ENCODE results near the gene NR6A1.

The NR6A1 gene

DNA sequence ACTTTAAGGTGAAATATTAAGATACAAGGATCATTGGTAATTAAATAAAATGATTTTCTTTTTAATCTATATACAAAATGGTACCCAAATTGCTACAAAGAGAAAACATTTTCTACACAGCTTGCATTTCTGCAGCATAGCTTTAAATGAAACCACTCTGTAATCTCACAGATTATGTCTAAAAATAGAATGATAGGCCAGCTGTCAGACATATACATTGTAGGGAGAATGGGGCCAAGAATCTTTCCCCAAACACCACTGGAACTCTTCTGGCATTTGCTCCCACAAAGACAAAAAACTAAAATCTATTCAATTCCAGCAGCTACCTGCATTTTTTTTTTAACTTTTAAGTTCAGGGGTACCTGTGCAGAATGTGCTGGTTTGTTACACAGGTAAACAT, 139.8 kb downstream of the NR6A1 start:
- no peaks in the 10 kb centered on the region for H3K36me3 ChIP-seq
- TF ChIP-seq, protein P1, sequence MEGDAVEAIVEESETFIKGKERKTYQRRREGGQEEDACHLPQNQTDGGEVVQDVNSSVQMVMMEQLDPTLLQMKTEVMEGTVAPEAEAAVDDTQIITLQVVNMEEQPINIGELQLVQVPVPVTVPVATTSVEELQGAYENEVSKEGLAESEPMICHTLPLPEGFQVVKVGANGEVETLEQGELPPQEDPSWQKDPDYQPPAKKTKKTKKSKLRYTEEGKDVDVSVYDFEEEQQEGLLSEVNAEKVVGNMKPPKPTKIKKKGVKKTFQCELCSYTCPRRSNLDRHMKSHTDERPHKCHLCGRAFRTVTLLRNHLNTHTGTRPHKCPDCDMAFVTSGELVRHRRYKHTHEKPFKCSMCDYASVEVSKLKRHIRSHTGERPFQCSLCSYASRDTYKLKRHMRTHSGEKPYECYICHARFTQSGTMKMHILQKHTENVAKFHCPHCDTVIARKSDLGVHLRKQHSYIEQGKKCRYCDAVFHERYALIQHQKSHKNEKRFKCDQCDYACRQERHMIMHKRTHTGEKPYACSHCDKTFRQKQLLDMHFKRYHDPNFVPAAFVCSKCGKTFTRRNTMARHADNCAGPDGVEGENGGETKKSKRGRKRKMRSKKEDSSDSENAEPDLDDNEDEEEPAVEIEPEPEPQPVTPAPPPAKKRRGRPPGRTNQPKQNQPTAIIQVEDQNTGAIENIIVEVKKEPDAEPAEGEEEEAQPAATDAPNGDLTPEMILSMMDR (IDR thresholded peaks at IDR 0.05; ENCODE audit: low read depth, low read length): no peak
- H3K4me1 ChIP-seq: peaks cover 4% of the 10 kb centered on the region; the same call in 1 of the 2 replicates
- H3K4me3 ChIP-seq (ENCODE audit: low read depth, low read length): no peak overlapping the region
- DNase-seq: no peak
- no peaks in the 10 kb centered on the region for H3K9me3 ChIP-seq
- no peaks in the 10 kb centered on the region for H3K27me3 ChIP-seq

DNA sequence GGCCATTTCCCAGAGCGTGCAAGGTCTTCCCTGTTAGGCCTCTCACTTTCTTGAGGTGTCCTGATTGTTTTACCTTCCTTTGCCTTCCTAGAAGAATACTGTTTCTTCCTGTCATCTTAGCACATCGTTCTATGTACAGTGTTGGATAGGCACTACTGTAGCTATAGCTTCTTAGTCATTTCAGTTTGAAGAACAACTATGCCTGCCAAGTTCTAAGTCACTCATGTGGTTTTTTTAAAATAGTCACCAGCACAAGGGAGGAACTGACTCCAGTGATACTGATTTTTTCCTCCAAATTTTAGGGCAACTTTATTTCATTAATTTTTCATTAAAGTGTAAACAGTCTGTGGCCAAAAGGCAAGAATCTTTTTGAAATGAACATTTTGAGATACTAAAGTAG, 141.5 kb downstream of the NR6A1 start:
- TF ChIP-seq, protein P1 (IDR thresholded peaks at IDR 0.05; ENCODE audit: low read depth, low read length): no peak
- no peaks in the 10 kb centered on the region for H3K36me3 ChIP-seq
- no peaks in the 10 kb centered on the region for H3K9me3 ChIP-seq
- DNase-seq: no peak
- no peaks in the 10 kb centered on the region for H3K27me3 ChIP-seq
- H3K4me3 ChIP-seq (ENCODE audit: low read depth, low read length): no peak overlapping the region
- H3K4me1 ChIP-seq: peaks cover 16% of the 10 kb centered on the region

DNA sequence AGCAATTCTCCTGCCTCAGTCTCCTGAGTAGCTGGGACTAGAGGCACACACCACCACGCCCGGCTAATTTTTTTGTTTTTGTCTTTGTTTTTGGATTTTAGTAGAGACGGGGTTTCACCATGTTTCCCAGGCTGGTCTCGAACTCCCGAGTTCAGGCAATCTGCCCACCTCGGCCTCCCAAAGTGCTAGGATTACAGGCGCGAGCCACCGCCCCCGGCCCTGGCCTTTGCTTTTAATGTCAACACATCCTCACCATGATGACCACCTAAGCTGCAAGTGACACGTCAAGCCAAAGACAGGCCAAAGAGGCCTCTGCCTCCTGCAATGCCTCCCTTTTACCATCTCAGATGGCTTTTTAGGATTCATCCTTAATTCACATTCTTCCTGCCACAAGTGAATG, 142.4 kb downstream of the NR6A1 start:
- Histone ChIP-seq H3K9me3 (no peaks in the 10 kb centered on the region), H3K4me3 (ENCODE audit: low read depth, low read length) (no peak overlapping the region), H3K27me3 (no peaks in the 10 kb centered on the region), H3K4me1 (peaks cover 18% of the 10 kb centered on the region), H3K36me3 (no peaks in the 10 kb centered on the region)
- TF ChIP-seq, protein P1 (IDR thresholded peaks at IDR 0.05; ENCODE audit: low read depth, low read length): no peak
- DNase-seq: no peak

DNA sequence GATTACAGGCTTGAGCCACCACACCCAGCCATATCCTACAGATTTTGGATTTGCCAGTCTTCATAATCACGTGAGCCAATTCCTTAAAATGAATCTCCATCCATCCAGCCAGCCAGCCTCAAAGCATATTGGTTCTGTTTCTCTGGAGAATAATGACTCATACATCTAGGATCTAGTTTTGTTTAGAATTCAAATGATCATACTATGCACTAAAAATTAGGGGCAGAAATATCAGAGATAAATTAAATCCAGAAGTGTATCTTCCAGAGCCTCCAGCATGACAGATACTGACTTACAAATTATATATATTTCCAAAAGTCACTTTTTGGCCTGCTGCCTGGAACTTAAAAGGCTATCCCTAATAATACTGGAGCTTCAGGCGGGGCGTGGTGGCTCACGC, 144.8 kb downstream of the NR6A1 start:
- H3K9me3 ChIP-seq: no peaks in the 10 kb centered on the region
- no peaks in the 10 kb centered on the region for H3K36me3 ChIP-seq
- peak; percentile 22 for DNase-seq
- peaks cover 20% of the 10 kb centered on the region for H3K4me1 ChIP-seq
- no peaks in the 10 kb centered on the region for H3K27me3 ChIP-seq
- no peak overlapping the region for H3K4me3 ChIP-seq (ENCODE audit: low read depth, low read length)
- TF ChIP-seq, protein P1 (IDR thresholded peaks at IDR 0.05; ENCODE audit: low read depth, low read length): no peak

DNA sequence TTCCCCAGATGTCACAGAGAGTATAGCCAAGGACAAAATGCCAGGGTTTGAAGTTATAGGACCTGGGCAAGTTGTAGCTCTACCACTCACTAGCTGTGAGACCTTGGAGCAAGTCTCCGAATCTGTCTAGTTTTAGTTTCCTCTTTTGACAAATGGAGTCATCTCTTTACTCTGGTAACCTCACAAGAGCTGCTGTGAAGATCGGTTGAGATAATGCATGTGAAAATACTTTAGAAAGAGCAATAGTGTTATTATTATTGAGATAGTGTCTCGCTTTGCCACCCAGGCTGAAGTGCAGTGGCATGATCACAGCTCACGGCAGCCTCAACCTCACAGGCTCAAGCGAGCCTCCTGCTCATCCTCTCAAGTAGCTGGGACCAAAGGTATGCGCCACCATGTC, 146.0 kb downstream of the NR6A1 start:
- Histone ChIP-seq H3K27me3 (no peaks in the 10 kb centered on the region), H3K36me3 (no peaks in the 10 kb centered on the region), H3K4me1 (peaks cover 26% of the 10 kb centered on the region), H3K9me3 (no peaks in the 10 kb centered on the region), H3K4me3 (ENCODE audit: low read depth, low read length) (no peak overlapping the region)
- TF ChIP-seq, protein P1 (IDR thresholded peaks at IDR 0.05; ENCODE audit: low read depth, low read length): no peak
- no peak for DNase-seq

DNA sequence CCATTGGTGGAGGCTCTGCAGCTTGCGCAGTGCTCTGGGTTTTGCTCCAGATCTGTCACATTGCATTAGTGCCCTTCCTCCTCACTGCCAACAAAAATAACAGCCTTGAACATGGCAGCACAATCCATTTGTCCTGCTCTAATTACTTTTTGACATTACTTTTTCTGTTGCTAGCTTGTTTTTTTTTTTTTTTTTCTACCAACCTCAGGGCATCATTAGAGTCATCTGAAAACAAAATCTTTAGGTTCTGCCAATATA, 146.4 kb downstream of the NR6A1 start:
- Histone ChIP-seq H3K36me3 (no peaks in the 10 kb centered on the region), H3K27me3 (no peaks in the 10 kb centered on the region), H3K9me3 (no peaks in the 10 kb centered on the region), H3K4me1 (peaks cover 26% of the 10 kb centered on the region), H3K4me3 (ENCODE audit: low read depth, low read length) (peak overlapping the region; percentile 46)
- DNase-seq: peak; percentile 56
- TF ChIP-seq, protein P1 (IDR thresholded peaks at IDR 0.05; ENCODE audit: low read depth, low read length): no peak
